BJ (cell line): ENCODE measurements around the gene RASGRF1. TPM values are rescaled to one million over a fixed set of nuclear protein-coding genes. Genes with fewer than 3 reads are reported as not detected.

Experiments used
- CTCF ChIA-PET: fragments of 350-600 bp; formaldehyde crosslinking; extraction: SDS; loops from one replicate; lab custom pipeline; 2021; ENCODE audit warnings: antibody characterized with exemption, inconsistent platforms; lab: Yijun Ruan, JAX
- POLR2A ChIA-PET: fragments of 300-600 bp; sonication (Branson Sonifier 250); formaldehyde crosslinking; extraction: SDS; loops from one replicate; lab custom pipeline; 2021; ENCODE audit warnings: antibody characterized with exemption; lab: Charles Lee
- DNase-seq: peaks from one replicate; pipeline ENCODE4 v3.0.0-alpha.2; 2011; ENCODE audit warnings: low read depth
- H3K27me3 ChIP-seq: 2 replicates; pipeline ENCODE4 v1.6.0; 2011; ENCODE audit warnings: low read length; ENCODE audit not compliant: control insufficient read depth, insufficient read depth
- H3K36me3 ChIP-seq: 2 replicates; pipeline ENCODE4 v1.5.1; 2011; ENCODE audit warnings: low read length; ENCODE audit not compliant: control insufficient read depth, insufficient read depth
- H3K4me3 ChIP-seq: 2 replicates; pipeline ENCODE4 v1.5.1; 2011; ENCODE audit warnings: low read depth, mild to moderate bottlenecking, control low read depth, low read length
- polyA plus RNA-seq: library from polyadenylated mRNA; depleted of rRNA; stranded (reverse); fragments of >200 nt; gene quantifications from 2 replicates; pipeline ENCODE4 v1.2.3, GENCODE V29; 2011
- TF ChIP-seq, protein P1 (sequence below): IDR thresholded peaks from 2 replicates; pipeline ENCODE4 v1.5.1; 2011; ENCODE audit warnings: low read depth, mild to moderate bottlenecking, control low read depth, inconsistent platforms, low read length, moderate library complexity; ENCODE audit not compliant: insufficient read depth

RASGRF1 gene
- polyA plus RNA-seq, 1 experiment: 0.31 TPM

DNA sequence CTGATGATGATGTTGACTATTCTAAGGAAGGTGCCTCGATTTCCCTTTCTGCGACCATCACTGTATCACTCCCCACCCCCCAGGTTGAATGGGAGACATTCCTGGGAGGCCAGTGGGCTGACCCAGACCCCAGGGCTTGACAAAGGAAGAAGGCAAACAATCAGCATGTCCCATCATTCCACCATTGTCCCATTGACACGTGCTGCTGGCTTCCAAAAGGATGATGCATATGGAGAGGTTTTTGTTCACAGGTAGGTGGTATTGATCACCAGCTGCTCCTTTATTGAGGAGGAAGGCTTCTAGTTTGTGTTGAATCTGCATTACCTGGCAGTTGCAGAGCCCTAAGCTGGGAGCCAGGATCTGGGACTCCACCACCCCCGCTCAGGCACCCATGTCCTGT, 30.4 kb downstream of the RASGRF1 start:
- TF ChIP-seq, protein P1, sequence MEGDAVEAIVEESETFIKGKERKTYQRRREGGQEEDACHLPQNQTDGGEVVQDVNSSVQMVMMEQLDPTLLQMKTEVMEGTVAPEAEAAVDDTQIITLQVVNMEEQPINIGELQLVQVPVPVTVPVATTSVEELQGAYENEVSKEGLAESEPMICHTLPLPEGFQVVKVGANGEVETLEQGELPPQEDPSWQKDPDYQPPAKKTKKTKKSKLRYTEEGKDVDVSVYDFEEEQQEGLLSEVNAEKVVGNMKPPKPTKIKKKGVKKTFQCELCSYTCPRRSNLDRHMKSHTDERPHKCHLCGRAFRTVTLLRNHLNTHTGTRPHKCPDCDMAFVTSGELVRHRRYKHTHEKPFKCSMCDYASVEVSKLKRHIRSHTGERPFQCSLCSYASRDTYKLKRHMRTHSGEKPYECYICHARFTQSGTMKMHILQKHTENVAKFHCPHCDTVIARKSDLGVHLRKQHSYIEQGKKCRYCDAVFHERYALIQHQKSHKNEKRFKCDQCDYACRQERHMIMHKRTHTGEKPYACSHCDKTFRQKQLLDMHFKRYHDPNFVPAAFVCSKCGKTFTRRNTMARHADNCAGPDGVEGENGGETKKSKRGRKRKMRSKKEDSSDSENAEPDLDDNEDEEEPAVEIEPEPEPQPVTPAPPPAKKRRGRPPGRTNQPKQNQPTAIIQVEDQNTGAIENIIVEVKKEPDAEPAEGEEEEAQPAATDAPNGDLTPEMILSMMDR: no peak
- DNase-seq: no peak
- Histone ChIP-seq H3K4me3 (no peak overlapping the region), H3K36me3 (no peaks in the 10 kb centered on the region), H3K27me3 (no peaks in the 10 kb centered on the region)
- CTCF ChIA-PET: no interaction called here
- POLR2A ChIA-PET: no interaction called here

DNA sequence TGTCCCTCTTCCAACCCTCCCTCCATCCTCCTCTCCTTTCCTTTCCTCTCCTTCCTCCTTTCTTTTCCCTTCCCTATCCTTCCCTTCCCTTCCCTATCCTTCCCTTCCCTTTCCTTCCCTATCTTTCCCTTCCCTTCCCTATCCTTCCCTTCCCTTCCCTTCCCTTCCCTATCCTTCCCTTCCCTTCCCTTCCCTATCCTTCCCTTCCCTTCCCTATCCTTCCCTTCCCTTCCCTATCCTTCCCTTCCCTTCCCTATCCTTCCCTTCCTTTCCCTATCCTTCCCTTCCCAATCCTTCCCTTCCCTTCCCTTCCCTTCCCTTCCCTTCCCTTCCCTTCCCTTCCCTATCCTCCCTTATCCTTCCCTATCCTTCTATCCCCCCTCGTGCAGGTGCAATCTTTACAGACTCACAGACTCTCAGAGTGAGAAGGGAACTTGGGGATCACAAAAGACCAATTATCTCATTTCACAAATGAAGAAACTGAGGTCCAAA, 31.5 kb downstream of the RASGRF1 start:
- no peak for DNase-seq
- CTCF ChIA-PET: interaction anchor here (1.8 kb wide), 1 partner anchor 125 kb away, joined by 4 read pairs; no protein-coding TSS in a partner anchor
- Histone ChIP-seq H3K4me3 (no peak overlapping the region), H3K27me3 (no peaks in the 10 kb centered on the region), H3K36me3 (no peaks in the 10 kb centered on the region)
- POLR2A ChIA-PET: no interaction called here
- TF ChIP-seq, protein P1: no peak

DNA sequence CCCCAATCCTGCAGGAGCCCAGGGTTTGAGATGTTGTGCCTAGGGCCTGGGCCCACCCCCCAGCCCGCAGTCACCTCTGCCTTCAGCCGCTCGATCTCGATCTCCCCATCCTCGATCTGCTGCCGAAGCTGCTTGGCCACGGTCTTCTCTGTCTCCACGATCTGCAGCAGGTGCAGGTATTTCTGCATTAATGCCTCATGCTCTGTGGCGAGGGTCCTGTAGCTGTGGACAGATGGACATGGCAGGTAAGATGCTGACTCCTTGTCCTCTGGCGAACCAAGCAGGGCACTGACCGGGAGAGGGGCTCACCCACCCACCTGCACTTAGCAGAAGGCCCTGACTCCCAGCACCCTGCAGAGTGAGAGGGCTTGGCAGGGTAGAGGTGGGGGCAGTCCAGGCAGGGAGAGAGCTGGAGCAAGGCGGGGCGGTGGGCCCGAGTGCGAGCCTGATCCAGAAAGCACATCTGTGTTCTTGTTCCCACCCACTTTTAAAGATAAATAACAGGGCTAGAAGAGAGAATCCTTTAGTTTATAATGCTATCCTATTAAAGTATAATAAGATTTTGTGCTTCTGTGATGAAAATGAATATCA, 32.2 kb downstream of the RASGRF1 start:
- DNase-seq: no peak
- ChIA-PET CTCF (interaction anchor here (1.2 to 1.8 kb wide), 2 partner anchors 24 to 126 kb away, joined by 3 to 4 read pairs; no protein-coding TSS in a partner anchor), POLR2A (no interaction called here)
- no peaks in the 10 kb centered on the region for H3K27me3 ChIP-seq
- no peak overlapping the region for H3K4me3 ChIP-seq
- TF ChIP-seq, protein P1: no peak
- no peaks in the 10 kb centered on the region for H3K36me3 ChIP-seq

DNA sequence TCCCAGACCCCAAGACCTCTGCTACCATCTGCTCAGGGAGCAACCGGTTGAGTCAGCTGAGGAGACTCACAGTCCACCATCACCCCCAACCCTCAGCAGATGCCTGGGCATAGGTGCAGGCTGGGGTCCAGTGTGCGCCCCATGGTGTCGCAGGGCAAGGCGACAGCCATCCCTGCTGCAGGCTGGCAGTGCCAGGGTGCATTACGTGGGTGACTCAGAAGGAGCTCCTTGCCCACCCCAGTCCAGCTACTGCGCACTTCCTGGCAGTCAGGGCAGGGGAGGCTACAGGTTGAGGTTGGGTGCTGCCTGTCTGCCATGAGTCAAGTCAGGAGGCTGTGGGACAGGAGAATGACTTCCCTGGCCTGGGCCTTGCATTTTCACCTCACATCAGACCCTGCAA, 33.5 kb downstream of the RASGRF1 start:
- H3K4me3 ChIP-seq: no peak overlapping the region
- ChIA-PET CTCF (interaction anchor here (1.1 to 1.3 kb wide), 2 partner anchors 8 to 128 kb away, joined by 3 to 5 read pairs; no protein-coding TSS in a partner anchor), POLR2A (no interaction called here)
- no peak for DNase-seq
- H3K27me3 ChIP-seq: no peaks in the 10 kb centered on the region
- TF ChIP-seq, protein P1: no peak
- H3K36me3 ChIP-seq: no peaks in the 10 kb centered on the region

DNA sequence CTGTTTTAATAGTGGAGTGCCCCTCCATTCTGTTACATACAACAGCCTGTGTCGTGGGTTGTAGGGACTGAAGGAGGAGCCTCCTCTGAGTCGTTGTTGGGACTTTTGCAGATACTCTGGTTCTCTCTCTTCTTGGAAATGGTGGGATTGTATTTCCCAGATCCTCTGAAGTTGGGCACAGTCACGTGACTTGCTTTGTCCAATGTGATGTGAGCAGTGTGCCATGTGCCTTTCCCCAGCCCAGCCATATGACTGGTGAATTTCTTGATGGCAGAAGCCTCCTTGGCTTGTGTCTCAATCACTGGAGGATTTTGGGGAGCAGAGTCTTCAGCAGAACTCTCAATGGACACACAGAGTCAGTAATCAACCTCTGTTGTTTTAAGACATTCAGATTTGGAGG, 36.2 kb downstream of the RASGRF1 start:
- CTCF ChIA-PET: interaction anchor here (1.2 kb wide), 1 partner anchor 27 kb away, joined by 3 read pairs; no protein-coding TSS in a partner anchor
- POLR2A ChIA-PET: no interaction called here
- no peak for DNase-seq
- TF ChIP-seq, protein P1: no peak
- no peaks in the 10 kb centered on the region for H3K36me3 ChIP-seq
- H3K27me3 ChIP-seq: no peaks in the 10 kb centered on the region
- H3K4me3 ChIP-seq: no peak overlapping the region
